Ovary (tissue), 9 donors: ENCODE results near the gene NEDD1. TPM values are rescaled to one million over a fixed set of nuclear protein-coding genes. Genes with fewer than 3 reads are reported as not detected.

ENCODE experiments used
- DNase-seq, 5 donors: peaks; one replicate each; pipeline ENCODE4 v3.0.0-alpha.2; 2019 to 2020
- H3K27ac ChIP-seq, 2 donors: fragments of 200-600 bp; one replicate each; pipeline versions ENCODE4 v1.5.1 to v1.8.0; 2019 to 2022
- H3K27me3 ChIP-seq: fragments of 200-600 bp; one replicate; pipeline ENCODE4 v1.8.0; 2022
- H3K36me3 ChIP-seq: fragments of 200-600 bp; sonication (generic); one replicate; pipeline ENCODE4 v1.5.1; 2019
- H3K4me1 ChIP-seq: one replicate; pipeline ENCODE4 v1.8.1; 2013; ENCODE audit warnings: mild to moderate bottlenecking, moderate library complexity; ENCODE audit not compliant: insufficient read depth
- H3K4me3 ChIP-seq: fragments of 200-600 bp; sonication (generic); one replicate; pipeline ENCODE4 v1.5.1; 2017
- H3K9me3 ChIP-seq, 2 donors: fragments of 200-600 bp in 1 of 2; sonication (generic) in 1 of 2; one replicate each; pipeline versions ENCODE4 v1.5.1 to v1.8.1; 2013 to 2019; ENCODE audit warnings: mild to moderate bottlenecking in 1 of 2, moderate library complexity in 1 of 2
- CTCF ChIP-seq, 3 donors: fragments of 450-650 bp in 2 of 3; fragments of 200-600 bp in 1 of 3; IDR thresholded peaks; one replicate each; pipeline versions ENCODE4 v1.5.1 to v1.8.0; 2016 to 2022; ENCODE audit warnings: antibody characterized with exemption in 3 of 3, mild to moderate bottlenecking in 1 of 3
- EP300 ChIP-seq: sonication (generic); formaldehyde crosslinking; IDR thresholded peaks from one replicate; pipeline ENCODE4 v1.6.1; 2017; ENCODE audit warnings: antibody characterized with exemption
- POLR2A ChIP-seq: fragments of 450-650 bp; IDR thresholded peaks from one replicate; pipeline ENCODE4 v1.6.1; 2017; ENCODE audit warnings: antibody characterized with exemption, mild to moderate bottlenecking, moderate library complexity
- WGBS, 3 donors: extraction: QIAGEN DNeasy Blood & Tissue Kit in 1 of 3; methylation state at CpG; one replicate each; pipeline versions ENCODE4 v1.1.5 to v1.1.7; 2013 to 2017; 5-methylcytosine and 5-hydroxymethylcytosine counted together
- intact Hi-C, 4 donors: fragments of 100-400 bp; cut with DNase I; formaldehyde crosslinking; loops; one replicate each; pipeline versions ENCODE4 v1.11.0 to v1.15.1; 2022 to 2023
- polyA plus RNA-seq, 2 donors: library from polyadenylated mRNA; stranded (reverse); fragments of 200-250 nt in 1 of 2; fragments of 350-450 nt in 1 of 2; fragmentation: Illumina TruSeq in 1 of 2; extraction: RNeasy Lipid Tissue Mini Kit (QIAGEN cat#74804) in 1 of 2; gene quantifications; one replicate each; pipeline ENCODE4 v1.2.3, GENCODE V29; 2013 to 2014
- total RNA-seq, 7 donors: library from RNA; depleted of rRNA in 2 of 7; stranded (reverse); fragments of >200 nt in 2 of 7; fragmentation: NEBNext Ultra II Directional in 3 of 7; extraction: Animal tissue kit (Norgen Biotek cat#: 25700) in 3 of 7; gene quantifications; one replicate each; pipeline versions ENCODE4 v1.1.0 to v1.2.4, GENCODE V29; 2016 to 2023
- donor health status: DM: no; HTN: no; CAD: no; lungs with moderate emphysema.
- donor health status: DM: no; HTN: no; CAD: no.
- donor health status: Bipolar disorder and iron deficiency.
- donor health status: DM: yes; HTN: yes; CAD: no.
- donor health status: DM: no; HTN: no; CAD: no.
- donor health status: DM: yes; HTN: yes; CAD: no.

NEDD1 gene
- total and polyA plus RNA-seq, 9 donors: 7.9 to 16.3 (median 14.1) TPM

DNA sequence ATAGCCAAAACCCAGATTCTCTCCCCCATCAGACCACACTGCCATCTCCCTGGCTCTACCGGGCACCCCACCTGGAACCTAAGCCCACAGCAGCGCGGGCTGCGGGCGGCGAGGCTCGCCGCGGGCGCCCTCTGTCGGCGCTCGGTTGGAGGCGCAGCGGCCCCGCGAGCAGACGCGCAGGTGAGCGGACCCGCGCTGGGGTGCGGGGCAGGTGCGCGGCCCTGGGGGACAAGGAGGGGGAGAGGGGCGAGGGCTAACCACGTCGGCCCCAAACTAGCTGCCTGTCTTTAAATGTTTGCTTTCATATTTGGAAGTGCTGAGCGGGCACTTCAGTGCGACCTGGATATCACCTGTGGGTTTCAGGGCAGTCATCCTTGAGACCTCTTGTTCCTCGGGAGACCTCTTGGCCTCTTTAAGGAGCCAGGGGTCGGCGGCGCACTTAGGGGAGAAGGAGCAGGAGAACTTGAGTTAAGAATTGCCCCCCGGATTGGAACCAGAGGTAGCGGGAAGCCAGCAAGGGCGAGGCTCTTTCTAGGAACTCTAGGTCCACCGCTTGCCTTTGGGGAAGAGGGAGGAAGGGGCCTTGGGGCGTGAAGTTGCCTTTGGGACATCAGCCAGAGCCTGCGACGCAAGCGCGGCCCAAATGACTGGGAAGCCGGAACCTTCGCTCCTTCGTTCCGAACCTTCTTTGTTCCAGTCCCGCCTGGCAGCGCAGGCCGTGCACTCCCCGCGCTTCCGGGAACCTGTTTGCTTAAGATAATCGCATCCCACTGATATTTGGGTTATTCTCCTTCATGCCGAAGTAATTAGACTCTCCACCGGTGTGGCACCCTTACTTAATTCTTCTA lies 78.7 kb downstream of the NEDD1 start:
- 4 to 7% (median 6%) methylated on average over 46 to 56 of the region's 56 CpGs for WGBS, 3 donors
- Histone ChIP-seq H3K27me3 (no peaks in the 10 kb centered on the region), H3K27ac (no peak overlapping the region), H3K9me3 (no peaks in the 10 kb centered on the region), H3K4me1 (peaks cover 3% of the 10 kb centered on the region), H3K4me3 (peak overlapping the region; percentile 28), H3K36me3 (no peaks in the 10 kb centered on the region)
- TF ChIP-seq POLR2A: no peak
- no peak for TF ChIP-seq EP300
- TF ChIP-seq CTCF (IDR thresholded peaks at IDR 0.05): peak in 2 of 3 donors; percentile 15 to 53
- peak in 2 of 5 donors; percentile 28 to 35 for DNase-seq
- intact Hi-C loops: no loop called here

GRCh38 chr12:96986883-96987523 lies 79.9 kb downstream of the NEDD1 start:
- no peaks in the 10 kb centered on the region for H3K36me3 ChIP-seq
- TF ChIP-seq POLR2A (no peak), EP300 (no peak), CTCF (IDR thresholded peaks at IDR 0.05) (no peak)
- WGBS, 3 donors: 46 to 55% (median 48%) methylated on average over 2 of the region's 2 CpGs
- no peaks in the 10 kb centered on the region for H3K27me3 ChIP-seq
- H3K4me1 ChIP-seq: peaks cover 3% of the 10 kb centered on the region
- no peak overlapping the region for H3K4me3 ChIP-seq
- intact Hi-C loops: no loop called here
- H3K9me3 ChIP-seq: no peaks in the 10 kb centered on the region
- DNase-seq: no peak
- H3K27ac ChIP-seq: no peak overlapping the region

DNA sequence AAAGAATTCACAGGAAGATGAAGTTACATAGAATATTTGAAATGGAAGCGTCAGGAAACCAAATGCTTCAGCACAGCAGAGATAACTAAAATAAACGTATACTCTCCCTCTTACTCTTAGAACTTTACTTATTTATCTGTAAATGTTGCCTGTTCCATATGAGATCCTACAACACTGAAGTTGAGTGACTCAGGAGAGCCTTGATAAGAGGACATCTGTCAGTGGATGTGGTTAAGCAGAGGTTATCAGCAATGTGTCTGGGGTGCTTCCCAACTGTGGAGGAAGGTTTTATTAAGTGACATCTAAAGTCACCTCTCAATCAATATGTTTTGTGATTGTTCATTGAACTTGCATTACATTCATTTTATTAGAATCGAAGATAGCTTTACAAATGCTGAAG lies 81.9 kb downstream of the NEDD1 start:
- DNase-seq: no peak
- intact Hi-C loops: no loop called here
- Histone ChIP-seq H3K9me3 (no peaks in the 10 kb centered on the region), H3K4me3 (no peak overlapping the region), H3K4me1 (peaks cover 3% of the 10 kb centered on the region), H3K27me3 (no peaks in the 10 kb centered on the region), H3K36me3 (no peaks in the 10 kb centered on the region), H3K27ac (no peak overlapping the region)
- 58 to 78% (median 65%) methylated on average over 3 of the region's 3 CpGs for WGBS, 3 donors
- TF ChIP-seq POLR2A (no peak), CTCF (IDR thresholded peaks at IDR 0.05) (no peak), EP300 (no peak)

DNA sequence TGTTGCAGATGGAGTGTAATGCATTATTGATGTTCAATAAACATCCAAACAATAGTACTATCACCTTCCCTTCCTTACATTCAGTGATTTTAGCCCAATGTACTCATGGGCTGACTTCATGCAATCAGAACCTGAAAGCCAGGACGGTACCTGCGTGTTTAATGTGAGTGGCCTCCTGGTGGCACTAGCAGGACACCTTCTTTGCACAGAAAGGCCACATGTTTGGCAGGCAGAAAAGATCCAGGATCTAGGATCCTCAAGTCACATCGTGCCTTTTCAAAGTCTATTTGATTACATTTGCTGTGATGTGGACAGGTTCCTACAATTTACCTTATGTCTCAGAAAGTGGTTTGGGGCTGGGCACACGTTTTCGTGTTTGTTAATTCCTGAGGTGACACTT lies 82.9 kb downstream of the NEDD1 start:
- no peak overlapping the region for H3K27ac ChIP-seq
- H3K4me1 ChIP-seq: peaks cover 3% of the 10 kb centered on the region
- no peak for TF ChIP-seq POLR2A
- TF ChIP-seq EP300: no peak
- TF ChIP-seq CTCF (IDR thresholded peaks at IDR 0.05): no peak
- intact Hi-C loops: no loop called here
- no peak overlapping the region for H3K4me3 ChIP-seq
- 65 to 77% (median 68%) methylated on average over 5 of the region's 5 CpGs for WGBS, 3 donors
- H3K36me3 ChIP-seq: no peaks in the 10 kb centered on the region
- H3K9me3 ChIP-seq: no peaks in the 10 kb centered on the region
- H3K27me3 ChIP-seq: no peaks in the 10 kb centered on the region
- DNase-seq: no peak
